ENCODE measurements around the gene COL18A1.
"Not testable (repeated sequence)": the region's sequence is repeated elsewhere in the genome, so short reads cannot be mapped to it uniquely, and the experiment has no call there.

Gene COL18A1

GRCh38 chr21:45550522-45551210 lies 145.7 kb downstream of the COL18A1 start:
- FAIRE-seq (no peak), DNase-seq (ENCODE audit: insufficient read length, low spot score) (no peak)

- DNase-seq (ENCODE audit: insufficient read length, low spot score), result peak; percentile 67
These were observed 146.4 kb downstream of the COL18A1 start for GRCh38 chr21:45551316-45551715.

GRCh38 chr21:45551783-45552695 lies 147.1 kb downstream of the COL18A1 start:
- FAIRE-seq (no peak), DNase-seq (ENCODE audit: insufficient read length, low spot score) (no peak)

More at GRCh38 chr21:45551316-45551715, 146.4 kb downstream of the COL18A1 start:
- FAIRE-seq, result peak; percentile 49

DNA sequence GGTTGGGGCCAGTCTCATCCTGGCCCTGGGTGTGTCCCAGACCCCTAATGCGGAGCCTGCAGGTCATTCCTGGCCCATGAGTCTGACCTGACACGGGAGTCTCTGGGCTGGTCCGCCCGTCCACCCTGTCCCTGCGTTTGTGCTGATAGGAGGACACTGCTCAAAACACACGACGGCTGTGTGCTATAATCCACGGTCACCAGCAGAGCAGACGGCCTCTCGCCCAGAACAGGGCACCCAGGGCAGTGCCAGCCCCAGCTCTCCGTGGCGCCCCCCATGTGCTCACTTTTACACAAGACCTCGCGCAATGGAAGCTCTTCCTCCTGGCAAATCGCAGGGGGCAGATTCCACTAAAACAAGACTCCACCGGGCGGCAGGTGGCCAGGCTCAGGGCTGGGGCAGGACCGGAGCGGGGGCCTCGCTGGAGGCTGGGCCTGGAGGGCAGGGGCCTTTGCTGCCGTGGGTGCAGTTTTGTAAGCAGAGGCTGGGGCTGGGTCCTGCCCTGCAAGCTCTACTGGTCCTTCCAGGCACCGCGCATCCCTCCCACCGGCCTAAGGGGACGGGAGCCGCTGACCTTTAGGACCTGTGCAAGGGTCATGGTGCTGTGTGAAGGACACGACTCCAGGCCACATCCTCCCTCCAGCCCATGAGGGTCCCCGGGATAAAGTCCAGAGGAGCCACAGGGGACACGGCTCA lies 147.9 kb downstream of the COL18A1 start:
- DNase-seq (ENCODE audit: insufficient read length, low spot score) (no peak), FAIRE-seq (no peak)

- FAIRE-seq, result peak; percentile 52
These were observed 149.7 kb downstream of the COL18A1 start for GRCh38 chr21:45554477-45555175.

GRCh38 chr21:45555251-45555556 lies 150.2 kb downstream of the COL18A1 start:
- DNase-seq (ENCODE audit: insufficient read length, low spot score) (no peak), FAIRE-seq (no peak)

More at GRCh38 chr21:45554477-45555175, 149.7 kb downstream of the COL18A1 start:
- DNase-seq (ENCODE audit: insufficient read length, low spot score), result peak; percentile 87

DNA sequence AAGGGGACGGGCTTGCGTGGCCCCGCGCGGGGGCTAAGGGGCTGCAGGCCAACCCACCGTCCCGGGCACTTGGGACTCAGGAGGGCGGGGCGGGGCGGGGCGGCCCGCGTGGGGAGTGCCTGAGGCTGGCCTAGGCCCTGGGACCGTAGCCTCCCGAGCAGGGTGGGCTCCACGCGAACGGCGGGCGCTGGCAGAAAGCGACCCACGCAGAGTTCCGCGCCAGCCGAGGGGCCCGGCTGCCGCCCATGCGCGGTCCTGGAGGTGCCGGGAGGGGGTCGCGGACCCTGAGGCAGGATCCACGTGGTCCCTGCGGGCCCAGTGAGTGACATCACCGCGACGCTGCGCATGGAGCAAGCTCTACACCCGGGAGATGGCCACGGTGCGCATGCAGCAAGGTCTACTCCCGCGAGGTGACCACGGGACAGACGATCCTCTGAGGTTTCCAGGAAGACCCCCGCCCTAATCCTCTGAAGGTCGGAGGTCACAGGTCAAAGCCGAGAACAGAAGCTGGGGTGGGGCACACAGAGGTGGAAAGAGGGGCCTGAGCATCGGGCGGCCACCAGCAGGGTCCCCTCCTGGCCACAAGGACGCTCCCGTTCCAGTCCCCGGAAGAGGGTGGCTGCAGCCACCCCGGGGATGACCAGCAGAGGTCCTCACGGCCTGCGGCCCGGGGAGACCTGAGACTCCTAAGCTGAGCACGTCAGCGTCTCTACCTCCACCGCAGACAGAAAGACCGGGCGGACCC lies 150.8 kb downstream of the COL18A1 start:
- DNase-seq (ENCODE audit: insufficient read length, low spot score), result peak; percentile 96
- peak; percentile 89 for FAIRE-seq

DNA sequence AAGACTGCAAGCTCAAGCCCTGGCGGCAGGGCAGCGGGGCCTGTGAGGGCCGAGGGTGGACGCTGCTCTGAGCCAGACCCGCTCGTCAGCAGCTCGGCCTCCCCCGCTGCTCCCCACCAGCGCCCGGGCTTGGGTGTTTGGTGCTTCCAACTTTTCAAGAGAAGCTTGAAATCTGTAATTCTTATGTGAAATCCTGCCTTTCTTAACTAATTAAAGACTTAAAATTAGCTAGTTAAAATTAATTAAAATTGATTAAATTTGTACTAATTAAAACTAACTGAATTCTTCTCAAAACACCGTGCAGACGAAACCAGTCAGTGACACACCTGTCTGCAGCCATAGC lies 151.3 kb downstream of the COL18A1 start:
- FAIRE-seq, result no peak
- no peak for DNase-seq (ENCODE audit: insufficient read length, low spot score)

- FAIRE-seq, result no peak
- no peak for DNase-seq (ENCODE audit: insufficient read length, low spot score)
These were observed 152.0 kb downstream of the COL18A1 start for GRCh38 chr21:45556645-45557615.

DNA sequence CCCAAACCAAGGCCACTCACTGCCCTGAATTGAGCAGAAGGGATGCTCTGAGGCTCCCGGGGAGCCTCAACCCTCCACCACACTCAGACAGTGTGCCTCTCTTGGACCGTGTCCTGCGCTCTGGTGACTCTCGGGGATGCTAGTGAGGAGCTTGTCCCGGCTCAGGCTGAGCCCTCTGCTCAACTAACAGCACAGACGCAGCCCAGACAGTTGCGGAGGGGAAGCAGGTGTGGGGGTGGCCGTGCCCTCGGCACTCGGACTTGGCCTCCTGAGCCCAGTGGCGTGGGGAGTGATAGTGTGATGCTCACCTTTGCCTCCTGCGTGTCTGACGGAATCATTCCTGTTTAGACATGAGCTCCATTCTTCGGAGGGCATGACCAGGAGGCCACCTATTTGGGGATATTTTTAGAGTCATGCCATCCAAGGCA lies 152.7 kb downstream of the COL18A1 start:
- no peak for FAIRE-seq
- no peak for DNase-seq (ENCODE audit: insufficient read length, low spot score)

- DNase-seq (ENCODE audit: insufficient read length, low spot score), result no peak
- FAIRE-seq, result no peak
These were observed 153.2 kb downstream of the COL18A1 start for GRCh38 chr21:45558044-45558721.

DNA sequence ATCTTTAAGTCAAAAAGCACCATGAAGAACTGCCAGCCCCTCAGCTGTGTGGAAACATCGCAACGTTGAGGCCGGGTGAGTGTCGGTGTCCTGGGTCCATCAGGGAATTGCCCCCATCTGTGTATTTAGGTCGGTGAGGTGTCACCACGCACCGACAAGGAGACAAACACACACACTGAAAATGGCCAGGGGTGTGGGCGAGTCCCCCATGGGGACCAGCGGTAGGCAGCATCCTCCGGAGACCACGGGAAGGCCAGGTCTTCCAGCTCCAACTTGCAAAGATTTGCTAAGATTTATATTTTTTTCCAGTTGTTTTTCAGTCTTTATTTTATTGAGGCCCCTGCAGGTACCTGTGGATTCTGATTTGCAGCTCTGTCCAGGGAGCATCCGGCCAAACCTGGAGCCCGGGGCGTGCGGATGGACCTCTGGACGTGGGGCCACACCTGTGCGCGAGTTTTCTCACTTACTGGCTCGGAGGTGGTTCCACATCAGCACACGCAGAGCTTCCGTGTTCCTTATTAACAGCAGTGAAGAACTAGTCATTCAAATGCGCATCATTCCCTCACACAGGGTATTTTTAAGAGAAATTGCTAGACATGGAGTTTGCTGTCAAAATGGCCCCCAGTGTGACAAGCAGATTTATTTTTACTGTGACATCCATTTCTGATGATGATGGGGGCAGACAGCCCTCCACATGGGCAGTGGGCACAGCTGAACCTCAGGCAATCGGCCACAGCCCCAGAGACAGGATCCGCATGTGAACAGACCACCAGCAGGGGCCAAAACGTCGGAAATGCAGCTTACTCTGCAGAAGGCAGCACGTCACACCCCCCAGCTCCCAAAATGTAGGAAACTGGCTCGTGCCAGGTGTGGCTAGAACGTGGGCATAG lies 154.5 kb downstream of the COL18A1 start:
- FAIRE-seq, result no peak
- DNase-seq (ENCODE audit: insufficient read length, low spot score), result no peak

DNA sequence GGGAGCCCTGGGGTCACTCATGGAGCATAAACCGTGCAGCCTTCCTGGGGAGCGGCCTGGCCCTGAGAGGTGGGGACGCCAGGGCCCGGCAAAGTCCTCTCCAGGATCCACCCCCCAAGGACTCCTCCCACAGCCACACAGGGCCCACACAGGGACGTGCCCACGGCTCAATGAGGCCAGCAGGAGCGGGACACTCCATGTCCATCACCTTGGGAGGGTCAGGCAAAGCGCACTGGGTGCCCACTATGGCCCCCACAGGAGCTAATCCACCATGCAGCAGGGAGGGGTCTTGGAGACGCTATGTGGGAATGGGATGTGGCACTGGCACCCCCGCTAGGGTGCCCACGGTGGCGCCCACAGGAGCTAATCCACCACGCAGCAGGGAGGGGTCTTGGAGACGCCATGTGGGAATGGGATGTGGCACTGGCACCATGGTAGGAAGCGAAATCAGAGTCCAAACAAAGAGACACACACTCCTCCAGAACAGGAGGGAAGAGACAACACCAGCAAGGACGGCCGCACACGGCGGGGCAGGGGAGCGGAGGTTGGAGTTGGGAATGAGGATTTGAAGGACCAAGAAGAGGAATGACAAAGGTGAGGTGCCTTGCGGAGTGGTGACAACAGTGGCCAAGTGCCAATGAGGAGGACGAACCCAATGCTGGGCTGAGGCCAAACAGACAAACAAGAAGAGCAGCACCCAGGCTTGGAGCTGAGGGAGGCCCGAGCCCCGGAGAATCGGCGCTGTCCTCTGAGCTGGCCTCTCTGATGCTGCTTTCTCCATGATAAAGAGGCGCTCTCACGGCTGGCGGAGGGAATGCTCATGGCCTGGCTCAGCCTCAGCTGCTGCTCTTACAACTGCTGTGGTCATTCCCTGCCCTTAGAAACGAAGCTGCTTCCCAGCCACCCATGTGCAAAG lies 155.4 kb downstream of the COL18A1 start:
- FAIRE-seq, result no peak

DNA sequence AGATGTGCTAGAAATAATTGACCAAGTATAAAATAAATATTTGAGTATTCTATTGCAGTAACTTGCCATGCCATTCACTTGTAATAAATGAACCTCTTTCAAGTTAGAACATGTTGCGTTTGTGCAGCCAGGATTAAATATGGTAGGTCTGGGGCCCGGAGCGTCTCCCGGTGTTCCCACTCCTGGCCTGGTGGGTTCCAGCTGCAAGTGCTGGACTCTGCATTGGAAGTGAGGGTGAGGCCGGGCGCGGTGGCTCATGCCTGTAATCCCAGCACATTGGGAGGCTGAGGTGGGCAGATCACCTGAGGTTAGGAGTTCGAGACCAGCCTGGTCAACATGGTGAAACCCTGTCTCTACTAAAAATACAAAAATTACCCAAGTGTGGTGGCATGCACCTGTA lies 156.3 kb downstream of the COL18A1 start:
- not testable (repeated sequence) for FAIRE-seq; DNase-seq (ENCODE audit: insufficient read length, low spot score)

More for the DNA sequence above, 155.4 kb downstream of the COL18A1 start:
- DNase-seq (ENCODE audit: insufficient read length, low spot score), result no peak

DNA sequence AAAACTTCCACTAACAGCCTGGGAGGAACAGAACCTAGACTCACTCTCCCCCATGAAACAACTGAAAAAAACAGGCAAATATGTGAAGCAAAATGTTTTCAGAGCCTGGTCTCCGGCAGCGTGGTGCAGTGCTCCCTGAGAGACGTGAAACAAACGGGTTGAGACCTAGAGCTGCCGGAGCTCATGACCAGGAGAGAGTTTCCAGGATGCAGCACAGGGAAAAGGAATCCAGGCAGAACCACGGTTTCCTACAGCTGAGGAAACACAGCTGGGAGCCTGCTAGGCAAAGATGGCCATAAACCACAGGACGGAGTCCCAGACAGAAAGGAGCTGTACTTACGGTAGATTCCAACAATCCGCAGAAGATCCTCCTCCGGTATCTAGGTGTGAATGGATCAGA lies 157.4 kb downstream of the COL18A1 start:
- FAIRE-seq, result no peak
- DNase-seq (ENCODE audit: insufficient read length, low spot score), result no peak

- DNase-seq (ENCODE audit: insufficient read length, low spot score), result no peak
- peak; percentile 55 for FAIRE-seq
These were observed 158.0 kb downstream of the COL18A1 start for GRCh38 chr21:45562965-45563364.

Measured in HTR-8/SVneo (cell line).